Activated T-helper 1 cell treated with anti-CD3 and anti-CD28 coated beads, Interleukin-12 subunit alpha, Interleukin-12 subunit beta, Interleukin-2, Interleukin-4 antibody, amounts not matched to agents 30 ng/mL and 10 ng/mL and 1 ng/mL, durations not matched to agents 14 hours and 24 hours and 36 hours (primary cell): Measurements from ENCODE around the gene NDUFV1. TPM values are rescaled to one million over a fixed set of nuclear protein-coding genes. Genes with fewer than 3 reads are reported as not detected.
"Not testable (repeated sequence)": the region's sequence is repeated elsewhere in the genome, so short reads cannot be mapped to it uniquely, and the experiment has no call there.

Source experiments
- DNase-seq: peaks from one replicate; pipeline ENCODE4 v3.0.0; 2021; ENCODE audit warnings: low spot score
- H3K27ac Mint-ChIP-seq: one replicate; pipeline ENCODE4 v1.8.0; 2021; ENCODE audit warnings: mild to moderate bottlenecking, mixed read lengths
- H3K27me3 Mint-ChIP-seq: one replicate; pipeline ENCODE4 v1.8.0; 2022; ENCODE audit warnings: mild to moderate bottlenecking, moderate library complexity, mixed read lengths; ENCODE audit not compliant: insufficient read depth
- H3K36me3 Mint-ChIP-seq: one replicate; pipeline ENCODE4 v1.8.0; 2021; ENCODE audit warnings: low read depth, mixed read lengths
- H3K4me1 Mint-ChIP-seq: one replicate; pipeline ENCODE4 v1.8.0; 2021; ENCODE audit warnings: low read depth, mixed read lengths
- H3K4me3 Mint-ChIP-seq: one replicate; pipeline ENCODE4 v1.8.0; 2021; ENCODE audit warnings: mild to moderate bottlenecking, moderate library complexity, mixed read lengths
- H3K9me3 Mint-ChIP-seq: one replicate; pipeline ENCODE4 v1.8.0; 2021; ENCODE audit warnings: mixed read lengths
- intact Hi-C: fragments of 100-400 bp; cut with micrococcal nuclease; formaldehyde crosslinking; loops from one replicate; pipeline ENCODE4 v1.15.1; 2024
- total RNA-seq: library from RNA; stranded (reverse); gene quantifications from 2 replicates; pipeline ENCODE4 v1.2.3, GENCODE V29; 2022

Gene NDUFV1
- total RNA-seq, 1 donor from 2014 or later, result 289 TPM

- no peak for DNase-seq
- Mint-ChIP-seq H3K27me3 (no peaks in the 10 kb centered on the region), H3K9me3 (no peaks in the 10 kb centered on the region), H3K36me3 (peaks cover 12% of the 10 kb centered on the region), H3K27ac (no peak overlapping the region), H3K4me3 (no peak overlapping the region), H3K4me1 (peaks cover 29% of the 10 kb centered on the region)
- intact Hi-C loops, result no loop called here
Measured at GRCh38 chr11:67616431-67617242, 9.9 kb downstream of the NDUFV1 start.

- Mint-ChIP-seq H3K9me3 (no peaks in the 10 kb centered on the region), H3K36me3 (peaks cover 11% of the 10 kb centered on the region), H3K4me1 (peaks cover 29% of the 10 kb centered on the region), H3K27me3 (no peaks in the 10 kb centered on the region), H3K4me3 (no peak overlapping the region), H3K27ac (no peak overlapping the region)
- intact Hi-C loops, result no loop called here
- DNase-seq, result no peak
Measured at GRCh38 chr11:67617243-67617953, 10.7 kb downstream of the NDUFV1 start.

GRCh38 chr11:67618901-67619659 is 12.3 kb downstream of the NDUFV1 start:
- H3K36me3 Mint-ChIP-seq, H3K27me3 Mint-ChIP-seq, H3K9me3 Mint-ChIP-seq, H3K27ac Mint-ChIP-seq, H3K4me3 Mint-ChIP-seq, DNase-seq, intact Hi-C loops: not testable (repeated sequence)
- H3K4me1 Mint-ChIP-seq, result peaks cover 17% of the 10 kb centered on the region

GRCh38 chr11:67619683-67620618 is 13.2 kb downstream of the NDUFV1 start:
- H3K27me3 Mint-ChIP-seq, result not testable (repeated sequence)

GRCh38 chr11:67620621-67621020 is 13.9 kb downstream of the NDUFV1 start:
- H3K4me1 Mint-ChIP-seq, result peaks cover 15% of the 10 kb centered on the region
- H3K27ac Mint-ChIP-seq, H3K27me3 Mint-ChIP-seq, H3K9me3 Mint-ChIP-seq, H3K4me3 Mint-ChIP-seq, H3K36me3 Mint-ChIP-seq, DNase-seq, intact Hi-C loops: not testable (repeated sequence)

More at GRCh38 chr11:67619683-67620618, 13.2 kb downstream of the NDUFV1 start:
- H3K36me3 Mint-ChIP-seq, H3K4me3 Mint-ChIP-seq, H3K27ac Mint-ChIP-seq, H3K9me3 Mint-ChIP-seq, H3K4me1 Mint-ChIP-seq, DNase-seq, intact Hi-C loops: not testable (repeated sequence)

GRCh38 chr11:67621928-67622327 is 15.2 kb downstream of the NDUFV1 start:
- peaks cover 15% of the 10 kb centered on the region for H3K4me1 Mint-ChIP-seq
- H3K27me3 Mint-ChIP-seq, intact Hi-C loops, DNase-seq, H3K9me3 Mint-ChIP-seq, H3K4me3 Mint-ChIP-seq, H3K36me3 Mint-ChIP-seq, H3K27ac Mint-ChIP-seq: not testable (repeated sequence)

- DNase-seq, H3K36me3 Mint-ChIP-seq, H3K27me3 Mint-ChIP-seq, intact Hi-C loops, H3K9me3 Mint-ChIP-seq, H3K27ac Mint-ChIP-seq, H3K4me3 Mint-ChIP-seq: not testable (repeated sequence)
- peaks cover 13% of the 10 kb centered on the region for H3K4me1 Mint-ChIP-seq
Measured at GRCh38 chr11:67622905-67623304, 16.2 kb downstream of the NDUFV1 start.

- H3K27ac Mint-ChIP-seq, H3K4me3 Mint-ChIP-seq, intact Hi-C loops, H3K27me3 Mint-ChIP-seq, H3K9me3 Mint-ChIP-seq, H3K36me3 Mint-ChIP-seq, DNase-seq: not testable (repeated sequence)
- H3K4me1 Mint-ChIP-seq, result peaks cover 11% of the 10 kb centered on the region
Measured at GRCh38 chr11:67623795-67624194, 17.1 kb downstream of the NDUFV1 start.

- not testable (repeated sequence) for H3K4me3 Mint-ChIP-seq, H3K27me3 Mint-ChIP-seq, H3K27ac Mint-ChIP-seq, H3K9me3 Mint-ChIP-seq, DNase-seq, H3K36me3 Mint-ChIP-seq
- H3K4me1 Mint-ChIP-seq, result peaks cover 10% of the 10 kb centered on the region
- intact Hi-C loops, result loop anchor here (5.0 kb wide), 1 partner anchor 86 kb away; no protein-coding TSS in a partner anchor
Measured at GRCh38 chr11:67626131-67626833, 19.5 kb downstream of the NDUFV1 start.

- no peak for DNase-seq
- Mint-ChIP-seq H3K4me1 (peaks cover 10% of the 10 kb centered on the region), H3K36me3 (no peaks in the 10 kb centered on the region), H3K4me3 (no peak overlapping the region), H3K27ac (no peak overlapping the region), H3K27me3 (peaks cover 2% of the 10 kb centered on the region), H3K9me3 (no peaks in the 10 kb centered on the region)
- intact Hi-C loops, result loop anchor here (5.0 kb wide), 1 partner anchor 85 kb away; no protein-coding TSS in a partner anchor
Measured at GRCh38 chr11:67626970-67627369, 20.2 kb downstream of the NDUFV1 start.

GRCh38 chr11:67627441-67627811 is 20.7 kb downstream of the NDUFV1 start:
- Mint-ChIP-seq H3K9me3 (no peaks in the 10 kb centered on the region), H3K27me3 (peaks cover 2% of the 10 kb centered on the region), H3K27ac (no peak overlapping the region), H3K4me3 (peak overlapping the region; percentile 54), H3K4me1 (peaks cover 10% of the 10 kb centered on the region), H3K36me3 (no peaks in the 10 kb centered on the region)
- no peak for DNase-seq
- intact Hi-C loops, result loop anchor here (5.0 kb wide), 1 partner anchor 85 kb away; no protein-coding TSS in a partner anchor
